NB4 (cell line): ENCODE measurements around the gene MUL1.

ENCODE experiments used
- DNase-seq: peaks from one replicate; pipeline ENCODE4 v3.0.0; 2010; ENCODE audit warnings: low read depth
- H3K4me3 ChIP-seq: one replicate; pipeline ENCODE4 v1.5.1; 2011; ENCODE audit warnings: mild to moderate bottlenecking, low read depth, low read length, moderate library complexity
- CTCF ChIP-seq: IDR thresholded peaks from one replicate; pipeline ENCODE4 v1.5.1; 2012; ENCODE audit warnings: low read depth, low read length
- MAX ChIP-seq: IDR thresholded peaks from 2 replicates; pipeline ENCODE4 v1.6.1; 2011; ENCODE audit warnings: low read depth, low read length
- MYC ChIP-seq: IDR thresholded peaks from 2 replicates; pipeline ENCODE4 v1.6.1; 2011; ENCODE audit warnings: low read depth, low read length
- POLR2A ChIP-seq: IDR thresholded peaks from 2 replicates; pipeline ENCODE4 v1.6.1; 2011; ENCODE audit warnings: mild to moderate bottlenecking; ENCODE audit not compliant: insufficient read length; ENCODE audit errors: extremely low read depth

The MUL1 gene

DNA sequence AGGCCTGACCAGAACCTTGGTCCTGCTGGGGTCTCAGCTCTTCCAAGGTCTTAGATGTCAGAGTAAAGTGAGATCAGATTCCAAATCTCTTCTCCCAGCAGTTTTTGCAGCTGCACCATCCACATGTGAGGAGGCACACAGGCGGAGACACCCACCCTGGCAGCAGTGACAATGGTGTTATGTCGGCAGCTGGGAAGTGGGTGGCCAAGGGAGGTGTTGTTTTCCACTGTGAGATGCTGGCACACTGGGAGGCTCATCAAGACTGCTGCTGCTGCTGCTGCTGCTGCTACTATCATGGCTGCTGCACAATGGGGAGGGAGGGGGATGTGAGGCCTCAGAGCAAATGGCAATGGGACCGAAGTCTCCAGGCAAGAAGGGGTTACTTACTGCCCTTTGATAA, 45.6 kb downstream of the MUL1 start:
- no peak overlapping the region for H3K4me3 ChIP-seq
- TF ChIP-seq POLR2A (no peak), CTCF (no peak), MAX (no peak), MYC (no peak)
- DNase-seq: no peak

DNA sequence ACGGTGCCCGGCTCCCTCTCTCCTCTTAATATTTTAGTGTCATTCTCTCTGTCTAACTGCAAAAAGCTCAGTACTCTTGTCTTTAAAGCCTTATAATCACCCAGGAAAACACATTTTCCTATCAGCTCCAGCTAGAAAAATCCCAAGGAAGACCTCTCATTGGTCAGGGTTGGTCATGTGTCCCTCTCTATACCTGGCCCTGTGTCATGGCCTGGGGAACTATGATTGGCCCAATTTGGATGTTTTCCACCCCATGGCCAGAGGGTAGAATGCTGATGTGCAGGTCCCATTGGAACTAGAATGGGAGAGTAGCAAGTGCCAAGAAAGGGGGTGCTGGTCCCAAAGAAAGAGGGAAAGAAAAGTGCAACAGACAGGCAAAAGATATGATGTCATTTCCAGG, 49.2 kb downstream of the MUL1 start:
- no peak overlapping the region for H3K4me3 ChIP-seq
- TF ChIP-seq MYC (no peak), POLR2A (no peak), MAX (no peak), CTCF (no peak)
- no peak for DNase-seq

DNA sequence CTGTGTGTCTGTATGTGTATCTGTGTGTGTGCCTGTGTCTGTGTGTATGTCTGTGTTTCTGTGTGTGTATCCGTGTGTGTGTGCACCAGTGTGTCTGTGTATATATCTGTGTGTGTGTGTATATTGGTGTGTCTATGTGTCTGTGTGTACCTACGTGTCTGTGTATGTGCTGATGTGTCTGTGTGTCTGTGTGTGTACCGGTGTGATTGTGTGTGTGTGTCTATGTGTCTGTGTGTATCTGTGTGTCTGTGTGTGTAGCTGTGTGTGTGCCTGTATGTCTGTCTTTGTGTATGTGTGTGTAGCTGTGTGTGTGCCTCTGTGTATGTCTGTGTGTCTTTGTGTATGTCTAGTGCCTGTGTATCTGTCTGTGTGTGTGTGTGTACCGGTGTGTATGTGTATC, 53.9 kb downstream of the MUL1 start:
- no peak for DNase-seq
- TF ChIP-seq POLR2A (no peak), CTCF (no peak), MAX (no peak), MYC (no peak)
- H3K4me3 ChIP-seq: no peak overlapping the region

- no peak for DNase-seq
- no peak for TF ChIP-seq MAX
- no peak for TF ChIP-seq CTCF
- TF ChIP-seq POLR2A: no peak
- no peak for TF ChIP-seq MYC
- no peak overlapping the region for H3K4me3 ChIP-seq
Measured at GRCh38 chr1:20449735-20450311, 58.1 kb downstream of the MUL1 start.
